ENCODE measurements around the gene KRT84.
A peak's percentile ranks its signal among the peaks of the same experiment; 100 is the strongest.

The KRT84 gene

DNA sequence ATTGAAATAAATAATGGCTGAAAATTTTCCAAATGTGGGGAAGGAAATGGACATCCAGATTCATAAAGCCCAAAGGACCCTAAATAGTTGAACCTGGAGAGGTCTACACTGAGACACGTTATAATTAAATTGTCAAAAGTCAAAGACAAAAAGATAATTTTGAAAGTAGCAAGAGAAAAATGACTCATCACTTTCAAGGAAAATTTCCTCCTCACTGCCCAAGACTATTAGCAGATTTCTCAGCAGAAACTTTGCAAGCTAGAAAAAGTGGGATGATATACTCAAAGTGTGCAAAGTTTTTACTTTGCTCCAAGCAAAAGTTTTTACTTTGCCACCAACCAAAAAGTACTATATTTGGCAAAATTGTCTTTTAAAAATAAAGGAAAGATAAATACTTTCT is 48.4 kb downstream of the KRT84 start:
- Histone ChIP-seq H3K4me1 (ENCODE audit: insufficient read depth, insufficient read length) (no peaks in the 10 kb centered on the region), H3K9ac (ENCODE audit: insufficient read length, low read depth) (no peak overlapping the region), H3K4me3 (ENCODE audit: insufficient read length, low read depth) (no peak overlapping the region), H3K27me3 (ENCODE audit: insufficient read depth, insufficient read length) (peaks cover 2% of the 10 kb centered on the region), H3K36me3 (ENCODE audit: insufficient read depth, insufficient read length, low read length) (no peaks in the 10 kb centered on the region), H3K9me3 (ENCODE audit: insufficient read depth, low read length) (no peaks in the 10 kb centered on the region)
- no peak for TF ChIP-seq YY1 (IDR thresholded peaks at IDR 0.05; ENCODE audit: insufficient read depth, insufficient read length)
- TF ChIP-seq ZNF274 (IDR thresholded peaks at IDR 0.05; ENCODE audit: low read depth, low read length), result no peak
- TF ChIP-seq SUZ12 (IDR thresholded peaks at IDR 0.05; ENCODE audit: extremely low read depth, insufficient read depth, insufficient read length), result no peak
- DNase-seq (ENCODE audit: low read depth, low spot score), result no peak

DNA sequence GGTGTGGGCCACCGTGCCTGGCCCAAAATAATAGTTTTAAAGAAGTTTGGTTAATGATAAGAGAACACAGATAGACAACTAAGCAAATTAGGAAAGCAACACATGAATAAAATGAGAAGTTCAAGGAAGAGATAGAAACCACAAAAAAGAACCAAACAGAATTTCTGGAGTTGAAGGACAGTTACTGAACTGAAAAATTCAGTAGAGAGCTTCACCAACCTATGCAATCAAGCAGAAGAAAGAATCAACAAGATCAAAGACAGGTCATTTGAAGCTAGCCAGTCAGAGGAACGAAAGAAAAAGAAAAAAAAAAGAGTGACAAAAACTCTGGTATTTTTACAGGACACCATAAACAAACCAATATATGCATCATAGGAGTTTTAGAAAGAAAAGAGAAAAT is 48.8 kb downstream of the KRT84 start:
- Histone ChIP-seq H3K4me1 (ENCODE audit: insufficient read depth, insufficient read length) (no peaks in the 10 kb centered on the region), H3K9me3 (ENCODE audit: insufficient read depth, low read length) (no peaks in the 10 kb centered on the region), H3K36me3 (ENCODE audit: insufficient read depth, insufficient read length, low read length) (no peaks in the 10 kb centered on the region), H3K27me3 (ENCODE audit: insufficient read depth, insufficient read length) (peaks cover 2% of the 10 kb centered on the region), H3K9ac (ENCODE audit: insufficient read length, low read depth) (no peak overlapping the region), H3K4me3 (ENCODE audit: insufficient read length, low read depth) (no peak overlapping the region)
- TF ChIP-seq SUZ12 (IDR thresholded peaks at IDR 0.05; ENCODE audit: extremely low read depth, insufficient read depth, insufficient read length), result no peak
- no peak for TF ChIP-seq ZNF274 (IDR thresholded peaks at IDR 0.05; ENCODE audit: low read depth, low read length)
- TF ChIP-seq YY1 (IDR thresholded peaks at IDR 0.05; ENCODE audit: insufficient read depth, insufficient read length), result no peak
- DNase-seq (ENCODE audit: low read depth, low spot score), result no peak

DNA sequence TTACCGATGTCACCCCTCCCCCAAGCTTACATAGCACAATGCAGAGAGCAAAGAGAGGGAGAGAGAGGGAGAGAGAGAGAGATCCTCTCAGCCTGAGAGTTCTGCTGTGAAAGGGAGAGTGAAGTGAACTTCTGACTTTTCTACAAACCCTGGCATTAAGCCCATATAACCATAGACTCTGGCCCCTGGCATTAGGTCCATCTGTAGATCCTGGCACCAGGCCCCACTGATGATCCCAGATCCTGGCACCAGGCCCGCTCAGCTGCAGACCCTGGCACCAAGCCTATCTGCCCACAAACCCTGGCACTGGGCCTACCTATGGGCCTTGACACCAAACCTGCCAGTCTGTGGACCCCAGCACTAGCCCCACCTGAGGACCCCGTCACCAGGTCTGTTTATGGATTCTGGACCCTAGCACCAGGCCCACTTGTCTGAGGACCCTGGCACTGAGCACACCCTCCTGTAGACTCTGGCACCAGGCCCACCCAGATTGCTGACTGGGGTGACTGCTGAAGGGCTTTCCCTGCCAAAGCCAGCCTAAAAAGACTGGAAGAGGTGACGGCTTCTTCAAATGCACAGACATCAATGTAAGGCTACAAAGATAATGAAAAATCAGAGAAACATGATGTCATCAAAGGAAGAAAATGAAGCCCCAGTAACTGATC is 49.7 kb downstream of the KRT84 start:
- TF ChIP-seq SUZ12 (IDR thresholded peaks at IDR 0.05; ENCODE audit: extremely low read depth, insufficient read depth, insufficient read length) (no peak), YY1 (IDR thresholded peaks at IDR 0.05; ENCODE audit: insufficient read depth, insufficient read length) (no peak), ZNF274 (IDR thresholded peaks at IDR 0.05; ENCODE audit: low read depth, low read length) (no peak)
- H3K9ac ChIP-seq (ENCODE audit: insufficient read length, low read depth), result peak overlapping the region; percentile 51
- no peaks in the 10 kb centered on the region for H3K4me1 ChIP-seq (ENCODE audit: insufficient read depth, insufficient read length)
- no peaks in the 10 kb centered on the region for H3K9me3 ChIP-seq (ENCODE audit: insufficient read depth, low read length)
- no peak for DNase-seq (ENCODE audit: low read depth, low spot score)
- no peaks in the 10 kb centered on the region for H3K36me3 ChIP-seq (ENCODE audit: insufficient read depth, insufficient read length, low read length)
- peaks cover 2% of the 10 kb centered on the region for H3K27me3 ChIP-seq (ENCODE audit: insufficient read depth, insufficient read length)
- no peak overlapping the region for H3K4me3 ChIP-seq (ENCODE audit: insufficient read length, low read depth)

DNA sequence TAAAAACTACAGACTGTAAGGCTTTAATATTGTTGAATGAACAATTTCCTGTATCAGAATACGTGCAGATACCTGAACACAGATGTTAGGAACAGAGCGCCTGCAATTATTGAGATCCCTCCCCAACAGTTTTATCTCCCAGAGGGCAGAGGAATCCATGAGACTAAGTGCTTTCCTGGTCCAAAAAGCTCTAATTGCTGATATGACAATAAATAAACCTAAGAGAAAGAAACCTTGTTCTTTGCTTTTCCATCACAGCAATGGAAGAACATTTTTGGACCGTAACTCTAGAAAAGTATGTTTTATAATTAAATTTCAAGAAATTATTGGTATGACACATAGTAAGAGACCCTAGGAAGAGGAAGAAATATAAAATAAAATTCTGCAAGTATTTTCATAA is 51.3 kb downstream of the KRT84 start:
- Histone ChIP-seq H3K27me3 (ENCODE audit: insufficient read depth, insufficient read length) (peaks cover 2% of the 10 kb centered on the region), H3K9me3 (ENCODE audit: insufficient read depth, low read length) (no peaks in the 10 kb centered on the region), H3K9ac (ENCODE audit: insufficient read length, low read depth) (no peak overlapping the region), H3K36me3 (ENCODE audit: insufficient read depth, insufficient read length, low read length) (no peaks in the 10 kb centered on the region), H3K4me1 (ENCODE audit: insufficient read depth, insufficient read length) (no peaks in the 10 kb centered on the region), H3K4me3 (ENCODE audit: insufficient read length, low read depth) (no peak overlapping the region)
- DNase-seq (ENCODE audit: low read depth, low spot score), result no peak
- TF ChIP-seq YY1 (IDR thresholded peaks at IDR 0.05; ENCODE audit: insufficient read depth, insufficient read length) (no peak), SUZ12 (IDR thresholded peaks at IDR 0.05; ENCODE audit: extremely low read depth, insufficient read depth, insufficient read length) (no peak), ZNF274 (IDR thresholded peaks at IDR 0.05; ENCODE audit: low read depth, low read length) (no peak)

DNA sequence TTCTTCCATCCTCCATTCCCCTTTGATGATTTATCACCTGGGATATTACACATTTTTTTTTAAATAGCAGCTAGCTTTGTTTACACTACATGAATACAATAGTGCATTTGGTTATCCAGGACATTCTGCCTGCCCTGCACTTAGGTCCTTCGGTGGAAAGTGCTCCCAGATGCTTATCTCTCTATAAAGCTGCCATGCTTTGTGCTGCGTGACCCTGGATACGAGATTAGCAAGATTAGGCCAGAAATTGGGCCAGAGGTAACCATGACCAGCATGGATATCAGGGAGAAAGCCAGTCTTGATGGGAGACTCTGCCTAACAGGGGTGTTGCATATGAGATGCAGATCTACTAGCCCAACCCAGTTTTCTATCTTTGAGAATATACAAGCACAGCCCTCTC is 52.1 kb downstream of the KRT84 start:
- H3K4me1 ChIP-seq (ENCODE audit: insufficient read depth, insufficient read length), result no peaks in the 10 kb centered on the region
- DNase-seq (ENCODE audit: low read depth, low spot score), result no peak
- peaks cover 2% of the 10 kb centered on the region for H3K27me3 ChIP-seq (ENCODE audit: insufficient read depth, insufficient read length)
- TF ChIP-seq SUZ12 (IDR thresholded peaks at IDR 0.05; ENCODE audit: extremely low read depth, insufficient read depth, insufficient read length) (no peak), YY1 (IDR thresholded peaks at IDR 0.05; ENCODE audit: insufficient read depth, insufficient read length) (no peak), ZNF274 (IDR thresholded peaks at IDR 0.05; ENCODE audit: low read depth, low read length) (no peak)
- no peaks in the 10 kb centered on the region for H3K9me3 ChIP-seq (ENCODE audit: insufficient read depth, low read length)
- H3K4me3 ChIP-seq (ENCODE audit: insufficient read length, low read depth), result no peak overlapping the region
- H3K36me3 ChIP-seq (ENCODE audit: insufficient read depth, insufficient read length, low read length), result no peaks in the 10 kb centered on the region
- H3K9ac ChIP-seq (ENCODE audit: insufficient read length, low read depth), result no peak overlapping the region

DNA sequence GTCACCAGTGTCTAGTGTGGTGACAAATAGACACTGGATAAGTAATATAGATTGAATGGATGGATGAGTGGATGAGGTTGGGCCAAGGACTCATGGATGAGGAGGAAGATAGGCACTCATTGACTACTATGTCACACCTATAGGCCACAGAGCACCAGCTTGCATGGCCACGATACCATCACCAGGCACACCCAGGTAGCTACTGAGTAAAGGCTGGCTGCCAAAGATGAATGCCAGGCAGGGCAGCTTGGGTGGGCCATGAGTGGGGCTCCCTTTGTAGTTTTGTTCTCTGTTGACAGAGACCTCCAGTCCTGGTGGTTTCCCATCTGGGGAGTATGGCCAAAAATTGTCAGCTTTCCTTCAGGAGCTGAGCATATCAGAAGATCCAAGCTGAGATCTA is 53.1 kb downstream of the KRT84 start:
- Histone ChIP-seq H3K9me3 (ENCODE audit: insufficient read depth, low read length) (no peaks in the 10 kb centered on the region), H3K4me3 (ENCODE audit: insufficient read length, low read depth) (no peak overlapping the region), H3K36me3 (ENCODE audit: insufficient read depth, insufficient read length, low read length) (no peaks in the 10 kb centered on the region), H3K4me1 (ENCODE audit: insufficient read depth, insufficient read length) (no peaks in the 10 kb centered on the region), H3K27me3 (ENCODE audit: insufficient read depth, insufficient read length) (peaks cover 2% of the 10 kb centered on the region), H3K9ac (ENCODE audit: insufficient read length, low read depth) (no peak overlapping the region)
- DNase-seq (ENCODE audit: low read depth, low spot score), result no peak
- TF ChIP-seq SUZ12 (IDR thresholded peaks at IDR 0.05; ENCODE audit: extremely low read depth, insufficient read depth, insufficient read length) (no peak), ZNF274 (IDR thresholded peaks at IDR 0.05; ENCODE audit: low read depth, low read length) (no peak), YY1 (IDR thresholded peaks at IDR 0.05; ENCODE audit: insufficient read depth, insufficient read length) (no peak)

DNA sequence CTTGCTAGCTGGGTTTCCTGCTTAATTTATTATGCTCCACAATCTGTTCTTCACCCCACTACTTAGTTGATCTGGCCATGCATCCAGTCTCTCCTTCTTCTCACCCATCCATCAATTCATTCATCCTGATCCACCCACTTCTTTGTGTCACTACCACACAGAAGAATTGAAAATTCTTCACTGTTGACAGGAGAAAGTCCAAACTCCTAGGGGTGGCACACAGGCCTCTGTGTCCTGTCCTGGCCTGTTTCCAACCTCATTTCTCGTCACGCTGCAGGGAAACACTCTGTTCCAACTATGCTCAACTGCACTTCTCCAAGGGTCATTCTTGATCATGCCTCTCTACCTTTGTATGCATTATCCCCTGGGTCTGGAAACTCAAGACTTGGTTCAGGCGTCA is 53.6 kb downstream of the KRT84 start:
- Histone ChIP-seq H3K4me1 (ENCODE audit: insufficient read depth, insufficient read length) (no peaks in the 10 kb centered on the region), H3K4me3 (ENCODE audit: insufficient read length, low read depth) (no peak overlapping the region), H3K27me3 (ENCODE audit: insufficient read depth, insufficient read length) (peaks cover 2% of the 10 kb centered on the region), H3K36me3 (ENCODE audit: insufficient read depth, insufficient read length, low read length) (no peaks in the 10 kb centered on the region), H3K9ac (ENCODE audit: insufficient read length, low read depth) (no peak overlapping the region), H3K9me3 (ENCODE audit: insufficient read depth, low read length) (no peaks in the 10 kb centered on the region)
- TF ChIP-seq YY1 (IDR thresholded peaks at IDR 0.05; ENCODE audit: insufficient read depth, insufficient read length) (no peak), SUZ12 (IDR thresholded peaks at IDR 0.05; ENCODE audit: extremely low read depth, insufficient read depth, insufficient read length) (no peak), ZNF274 (IDR thresholded peaks at IDR 0.05; ENCODE audit: low read depth, low read length) (no peak)
- DNase-seq (ENCODE audit: low read depth, low spot score), result no peak
